ENCODE measurements around the gene NT5M. TPM values are rescaled to one million over a fixed set of nuclear protein-coding genes. Genes with fewer than 3 reads are reported as not detected.

NT5M gene
- total RNA-seq, 1 experiment from 2014 or later: 8.6 TPM

DNA sequence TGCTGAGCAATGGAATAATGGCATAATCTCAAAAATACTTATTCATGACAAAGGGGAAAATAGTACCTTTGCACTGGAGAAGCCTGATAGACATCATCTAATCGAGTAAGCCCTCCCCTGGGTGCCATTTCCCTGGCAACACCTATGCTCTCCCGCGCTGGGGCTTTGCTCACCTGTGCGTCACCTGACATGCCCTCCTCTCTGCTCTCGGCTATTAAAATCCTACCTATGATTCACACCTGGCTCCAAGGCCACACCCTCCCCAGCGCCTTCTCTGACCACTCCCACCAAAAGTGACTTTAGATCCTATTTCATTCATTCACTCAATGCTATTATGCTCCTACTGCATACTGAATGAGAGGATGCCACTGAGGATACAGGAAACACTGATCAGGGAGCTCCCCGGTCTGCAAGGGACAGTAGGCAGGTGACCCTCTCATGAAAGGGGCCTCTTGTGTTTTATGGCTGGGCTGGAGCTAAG, 83.9 kb downstream of the NT5M start:
- ChIA-PET POLR2A (ENCODE audit: unreplicated experiment) (no interaction called here), CTCF (no interaction called here)
- peak overlapping the region; percentile 49; the same call in 1 of the 2 replicates for H2AFZ ChIP-seq (ENCODE audit: low read length)

DNA sequence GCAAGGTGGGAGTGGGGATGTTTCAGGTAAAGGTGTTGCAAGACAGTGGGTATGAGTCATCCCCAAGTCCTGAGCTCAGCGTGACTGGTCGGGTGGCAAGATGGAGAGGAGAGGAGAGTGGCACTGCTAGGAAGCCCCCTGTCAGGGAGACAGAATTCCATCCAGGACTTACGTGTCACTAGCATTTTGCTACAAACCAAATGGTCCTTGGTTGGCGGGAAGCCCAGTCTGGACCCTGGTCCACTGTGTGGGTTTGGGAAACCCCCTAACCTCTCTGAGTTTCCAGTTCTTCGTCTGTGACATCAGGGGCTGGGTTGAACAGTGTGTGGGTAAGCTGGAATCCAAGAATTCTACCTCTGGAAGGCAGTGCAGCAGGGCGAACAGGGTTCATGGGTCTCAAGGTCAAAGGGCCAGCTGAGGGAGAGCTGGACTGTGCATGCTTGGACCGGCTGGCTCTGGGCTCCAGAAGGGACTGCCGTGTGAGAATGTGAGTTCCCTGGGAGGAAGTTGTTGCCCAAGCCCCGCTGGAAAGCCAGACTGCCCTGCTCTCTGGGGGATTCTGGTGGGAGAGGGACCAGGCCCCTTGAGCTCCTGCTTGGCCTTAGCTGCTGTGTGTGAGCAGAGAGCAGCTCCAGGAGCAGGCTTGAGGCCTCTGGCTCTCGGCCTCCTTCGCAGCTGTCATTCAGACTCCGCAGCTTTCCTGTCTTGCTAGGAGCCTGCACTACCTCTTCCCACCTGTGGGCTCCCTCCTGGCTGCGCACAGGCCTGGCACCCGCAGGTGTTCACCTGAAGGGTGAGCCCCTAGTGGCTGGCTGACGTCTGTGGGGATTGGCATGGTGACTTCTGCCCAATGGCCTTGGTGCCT, 84.6 kb downstream of the NT5M start:
- intact Hi-C loops (cut with micrococcal nuclease): no loop called here
- ChIA-PET CTCF (no interaction called here), POLR2A (ENCODE audit: unreplicated experiment) (no interaction called here)
- H3K27ac ChIP-seq (ENCODE audit: low read length): peak overlapping the region; percentile 81
- no peaks in the 10 kb centered on the region for H3K9me2 ChIP-seq (replicated peaks; ENCODE audit: low read length)
- H3K4me3 ChIP-seq (ENCODE audit: low read length): no peak overlapping the region
- TF ChIP-seq CTCF (conservative IDR thresholded peaks at IDR 0.05; ENCODE audit: low read depth, low read length) (peak; percentile 83), EZH2 (IDR thresholded peaks at IDR 0.05; ENCODE audit: low read length, unreplicated experiment) (no peak)
- H3K9ac ChIP-seq (ENCODE audit: low read length): peak overlapping the region; percentile 51
- no peaks in the 10 kb centered on the region for H3K9me3 ChIP-seq (ENCODE audit: low read length)
- peak; percentile 74 for DNase-seq
- H2AFZ ChIP-seq (ENCODE audit: low read length): peak overlapping the region; percentile 49; the same call in 1 of the 2 replicates
- no peaks in the 10 kb centered on the region for H3K79me2 ChIP-seq (ENCODE audit: low read length)
- no peaks in the 10 kb centered on the region for H3K27me3 ChIP-seq (ENCODE audit: low read length)
- H4K20me1 ChIP-seq (ENCODE audit: low read length): no peaks in the 10 kb centered on the region
- ATAC-seq: peak; percentile 82
- no TSS peak for BruUV-seq (replicated peaks)
- peaks cover 18% of the 10 kb centered on the region for H3K4me1 ChIP-seq (ENCODE audit: insufficient read depth, low read length)
- peak overlapping the region; percentile 37 for H3K4me2 ChIP-seq (ENCODE audit: low read length)
- no peaks in the 10 kb centered on the region for H3F3A ChIP-seq (ENCODE audit: low read length, unreplicated experiment)
- H3K36me3 ChIP-seq (ENCODE audit: low read depth, low read length): no peaks in the 10 kb centered on the region

More for the DNA sequence above, 83.9 kb downstream of the NT5M start:
- no peaks in the 10 kb centered on the region for H3K27me3 ChIP-seq (ENCODE audit: low read length)
- ATAC-seq: peak; percentile 67
- H3K27ac ChIP-seq (ENCODE audit: low read length): peak overlapping the region; percentile 81
- DNase-seq: peak; percentile 91
- peaks cover 20% of the 10 kb centered on the region for H3K4me1 ChIP-seq (ENCODE audit: insufficient read depth, low read length)
- H3K4me2 ChIP-seq (ENCODE audit: low read length): peak overlapping the region; percentile 37
- intact Hi-C loops (cut with micrococcal nuclease): no loop called here
- no peak for TF ChIP-seq EZH2 (IDR thresholded peaks at IDR 0.05; ENCODE audit: low read length, unreplicated experiment)
- no peak for TF ChIP-seq CTCF (conservative IDR thresholded peaks at IDR 0.05; ENCODE audit: low read depth, low read length)
- no peak for TF ChIP-seq EZH2phosphoT487 (IDR thresholded peaks at IDR 0.05; ENCODE audit: borderline replicate concordance, low read length)
- H3K4me3 ChIP-seq (ENCODE audit: low read length): no peak overlapping the region
- H4K20me1 ChIP-seq (ENCODE audit: low read length): no peaks in the 10 kb centered on the region
- no peaks in the 10 kb centered on the region for H3K79me2 ChIP-seq (ENCODE audit: low read length)
- no peaks in the 10 kb centered on the region for H3K36me3 ChIP-seq (ENCODE audit: low read depth, low read length)
- no peaks in the 10 kb centered on the region for H3K9me3 ChIP-seq (ENCODE audit: low read length)
- peak overlapping the region; percentile 51 for H3K9ac ChIP-seq (ENCODE audit: low read length)
- H3F3A ChIP-seq (ENCODE audit: low read length, unreplicated experiment): no peaks in the 10 kb centered on the region
- H3K9me2 ChIP-seq (replicated peaks; ENCODE audit: low read length): no peaks in the 10 kb centered on the region
- BruUV-seq (replicated peaks): no TSS peak
